ENCODE data around the gene LETM1. TPM values are rescaled to one million over a fixed set of nuclear protein-coding genes. Genes with fewer than 3 reads are reported as not detected.

Gene LETM1
- total and polyA plus RNA-seq, 2 donors (not counting 3 experiments of a cell fraction or from before 2014, with no cell fraction given) = 25.6 to 62.5 TPM

DNA sequence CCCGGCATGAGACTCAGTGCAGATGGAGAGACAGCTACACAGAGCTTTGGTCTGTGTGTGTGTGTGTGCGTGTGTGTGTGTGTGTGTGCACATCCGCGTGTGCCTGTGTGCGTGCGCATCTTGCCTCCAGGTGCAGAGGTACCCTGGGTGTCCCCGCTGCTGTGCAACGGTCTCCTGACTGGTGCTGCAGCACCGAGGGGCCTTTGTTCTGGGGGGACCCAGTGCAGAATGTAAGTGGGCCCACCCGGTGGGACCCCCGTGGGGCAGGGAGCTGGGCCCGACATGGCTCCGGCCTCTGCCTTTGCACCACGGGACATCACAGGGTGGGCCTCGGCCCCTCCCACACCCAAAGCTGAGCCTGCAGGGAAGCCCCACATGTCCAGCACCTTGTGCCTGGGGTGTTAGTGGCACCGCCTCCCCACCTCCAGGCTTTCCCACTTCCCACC is 48.6 kb downstream of the LETM1 start:
- Histone ChIP-seq H3K9ac (replicated peaks; ENCODE audit: extremely low read depth, insufficient read depth, low read length) (no peak overlapping the region), H3K79me2 (ENCODE audit: control insufficient read depth, insufficient read depth, low read length) (no peaks in the 10 kb centered on the region), H4K20me1 (replicated peaks; ENCODE audit: control insufficient read depth, extremely low read depth, insufficient read depth, low read length) (no peaks in the 10 kb centered on the region), H3K9me1 (replicated peaks; ENCODE audit: control insufficient read depth, extremely low read depth, insufficient read depth, low read length) (no peaks in the 10 kb centered on the region), H3K4me1 (ENCODE audit: control insufficient read depth, extremely low read depth, insufficient read depth, low read length) (no peaks in the 10 kb centered on the region), H3K27ac (ENCODE audit: insufficient read depth, low read depth, low read length) (no peak overlapping the region), H3K4me3 (replicated peaks in 1 of 3; ENCODE audit: insufficient read depth in 1 of 3, low read depth in 1 of 3, low read length in 3 of 3) (no peak overlapping the region), H3K27me3 (ENCODE audit: control insufficient read depth in 2 of 2, insufficient read depth in 2 of 2, low read length in 2 of 2) (no peaks in the 10 kb centered on the region), H3K9me3 (replicated peaks; ENCODE audit: control insufficient read depth, insufficient read depth, low read length) (no peaks in the 10 kb centered on the region), H3K4me2 (ENCODE audit: insufficient read depth, low read length) (no peak overlapping the region), H2AFZ (ENCODE audit: low read depth, low read length) (no peak overlapping the region), H3K36me3 (ENCODE audit: control insufficient read depth in 2 of 2, extremely low read depth in 1 of 2, insufficient read depth in 2 of 2, low read length in 2 of 2) (no peaks in the 10 kb centered on the region)
- dilution Hi-C loops (cut with MboI; ENCODE audit: extremely low pct_ligation_motif_present, low sequenced_read_pairs) = no loop called here
- FAIRE-seq = no peak
- ChIA-PET POLR2A (no interaction called here), CTCF (interaction anchor here (1.0 to 9.5 kb wide), 3 partner anchors 55 to 114 kb away, joined by 3 to 198 read pairs (median 10); no protein-coding TSS in a partner anchor)
- no peak for DNase-seq (ENCODE audit: low read depth, low spot score)
- TF ChIP-seq MYC (IDR thresholded peaks at IDR 0.05; ENCODE audit: low read depth, low read length) (no peak), JUN (IDR thresholded peaks at IDR 0.05; ENCODE audit: borderline replicate concordance, insufficient read depth, insufficient read length, low read depth) (no peak), GATA2 (IDR thresholded peaks at IDR 0.05; ENCODE audit: insufficient read depth, insufficient read length, low read depth, low read length) (no peak)
- TF ChIP-seq, protein P1, sequence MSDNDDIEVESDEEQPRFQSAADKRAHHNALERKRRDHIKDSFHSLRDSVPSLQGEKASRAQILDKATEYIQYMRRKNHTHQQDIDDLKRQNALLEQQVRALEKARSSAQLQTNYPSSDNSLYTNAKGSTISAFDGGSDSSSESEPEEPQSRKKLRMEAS (IDR thresholded peaks at IDR 0.05; ENCODE audit: insufficient read depth, insufficient read length) = no peak
- BruUV-seq (replicated peaks) = no TSS peak
- intact Hi-C loops (cut with micrococcal nuclease) = no loop called here

DNA sequence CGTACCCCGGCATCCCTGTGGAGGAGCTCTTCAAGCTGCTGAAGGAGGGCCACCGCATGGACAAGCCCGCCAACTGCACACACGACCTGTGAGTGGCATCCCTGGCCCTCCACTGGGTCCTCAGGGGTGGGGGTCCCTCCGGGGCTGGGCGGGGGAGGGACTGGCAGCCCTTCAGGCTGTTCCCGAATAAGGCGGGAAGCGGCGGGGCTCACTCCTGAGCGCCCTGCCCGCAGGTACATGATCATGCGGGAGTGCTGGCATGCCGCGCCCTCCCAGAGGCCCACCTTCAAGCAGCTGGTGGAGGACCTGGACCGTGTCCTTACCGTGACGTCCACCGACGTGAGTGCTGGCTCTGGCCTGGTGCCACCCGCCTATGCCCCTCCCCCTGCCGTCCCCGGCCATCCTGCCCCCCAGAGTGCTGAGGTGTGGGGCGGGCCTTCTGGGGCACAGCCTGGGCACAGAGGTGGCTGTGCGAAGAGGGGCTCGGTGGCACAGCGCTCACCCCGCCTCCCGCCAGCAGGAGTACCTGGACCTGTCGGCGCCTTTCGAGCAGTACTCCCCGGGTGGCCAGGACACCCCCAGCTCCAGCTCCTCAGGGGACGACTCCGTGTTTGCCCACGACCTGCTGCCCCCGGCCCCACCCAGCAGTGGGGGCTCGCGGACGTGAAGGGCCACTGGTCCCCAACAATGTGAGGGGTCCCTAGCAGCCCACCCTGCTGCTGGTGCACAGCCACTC is 49.2 kb downstream of the LETM1 start:
- no peak overlapping the region for H3K4me2 ChIP-seq (ENCODE audit: insufficient read depth, low read length)
- H3K9me1 ChIP-seq (replicated peaks; ENCODE audit: control insufficient read depth, extremely low read depth, insufficient read depth, low read length) = no peaks in the 10 kb centered on the region
- H3K27me3 ChIP-seq (ENCODE audit: control insufficient read depth in 2 of 2, insufficient read depth in 2 of 2, low read length in 2 of 2) = no peaks in the 10 kb centered on the region
- POLR2A ChIA-PET = no interaction called here
- CTCF ChIA-PET = interaction anchor here (9.5 kb wide), 1 partner anchor 60 kb away, joined by 198 read pairs; no protein-coding TSS in a partner anchor
- no peaks in the 10 kb centered on the region for H3K9me3 ChIP-seq (replicated peaks; ENCODE audit: control insufficient read depth, insufficient read depth, low read length)
- BruUV-seq (replicated peaks) = no TSS peak
- intact Hi-C loops (cut with micrococcal nuclease) = no loop called here
- H3K4me1 ChIP-seq (ENCODE audit: control insufficient read depth, extremely low read depth, insufficient read depth, low read length) = no peaks in the 10 kb centered on the region
- no peak overlapping the region for H3K27ac ChIP-seq (ENCODE audit: insufficient read depth, low read depth, low read length)
- H4K20me1 ChIP-seq (replicated peaks; ENCODE audit: control insufficient read depth, extremely low read depth, insufficient read depth, low read length) = no peaks in the 10 kb centered on the region
- dilution Hi-C loops (cut with MboI; ENCODE audit: extremely low pct_ligation_motif_present, low sequenced_read_pairs) = no loop called here
- H2AFZ ChIP-seq (ENCODE audit: low read depth, low read length) = no peak overlapping the region
- H3K9ac ChIP-seq (replicated peaks; ENCODE audit: extremely low read depth, insufficient read depth, low read length) = no peak overlapping the region
- no peak overlapping the region for H3K4me3 ChIP-seq (replicated peaks in 1 of 3; ENCODE audit: insufficient read depth in 1 of 3, low read depth in 1 of 3, low read length in 3 of 3)
- no peaks in the 10 kb centered on the region for H3K79me2 ChIP-seq (ENCODE audit: control insufficient read depth, insufficient read depth, low read length)
- no peaks in the 10 kb centered on the region for H3K36me3 ChIP-seq (ENCODE audit: control insufficient read depth in 2 of 2, extremely low read depth in 1 of 2, insufficient read depth in 2 of 2, low read length in 2 of 2)
- FAIRE-seq = no peak
- no peak for DNase-seq (ENCODE audit: low read depth, low spot score)
- TF ChIP-seq POLR2AphosphoS5 (IDR thresholded peaks at IDR 0.05; ENCODE audit: insufficient read depth, low read depth, low read length) (no peak), POLR2A (IDR thresholded peaks at IDR 0.05; ENCODE audit: low read depth, low read length) (no peak)
- TF ChIP-seq, protein P2, sequence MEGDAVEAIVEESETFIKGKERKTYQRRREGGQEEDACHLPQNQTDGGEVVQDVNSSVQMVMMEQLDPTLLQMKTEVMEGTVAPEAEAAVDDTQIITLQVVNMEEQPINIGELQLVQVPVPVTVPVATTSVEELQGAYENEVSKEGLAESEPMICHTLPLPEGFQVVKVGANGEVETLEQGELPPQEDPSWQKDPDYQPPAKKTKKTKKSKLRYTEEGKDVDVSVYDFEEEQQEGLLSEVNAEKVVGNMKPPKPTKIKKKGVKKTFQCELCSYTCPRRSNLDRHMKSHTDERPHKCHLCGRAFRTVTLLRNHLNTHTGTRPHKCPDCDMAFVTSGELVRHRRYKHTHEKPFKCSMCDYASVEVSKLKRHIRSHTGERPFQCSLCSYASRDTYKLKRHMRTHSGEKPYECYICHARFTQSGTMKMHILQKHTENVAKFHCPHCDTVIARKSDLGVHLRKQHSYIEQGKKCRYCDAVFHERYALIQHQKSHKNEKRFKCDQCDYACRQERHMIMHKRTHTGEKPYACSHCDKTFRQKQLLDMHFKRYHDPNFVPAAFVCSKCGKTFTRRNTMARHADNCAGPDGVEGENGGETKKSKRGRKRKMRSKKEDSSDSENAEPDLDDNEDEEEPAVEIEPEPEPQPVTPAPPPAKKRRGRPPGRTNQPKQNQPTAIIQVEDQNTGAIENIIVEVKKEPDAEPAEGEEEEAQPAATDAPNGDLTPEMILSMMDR (IDR thresholded peaks at IDR 0.05; ENCODE audit: extremely low read depth in 1 of 2, insufficient read depth in 1 of 2, low read depth in 1 of 2, low read length in 2 of 2) = no peak

Data from endothelial cell of umbilical vein (primary cell).